ENCODE measurements around the gene DIAPH3.

DNA sequence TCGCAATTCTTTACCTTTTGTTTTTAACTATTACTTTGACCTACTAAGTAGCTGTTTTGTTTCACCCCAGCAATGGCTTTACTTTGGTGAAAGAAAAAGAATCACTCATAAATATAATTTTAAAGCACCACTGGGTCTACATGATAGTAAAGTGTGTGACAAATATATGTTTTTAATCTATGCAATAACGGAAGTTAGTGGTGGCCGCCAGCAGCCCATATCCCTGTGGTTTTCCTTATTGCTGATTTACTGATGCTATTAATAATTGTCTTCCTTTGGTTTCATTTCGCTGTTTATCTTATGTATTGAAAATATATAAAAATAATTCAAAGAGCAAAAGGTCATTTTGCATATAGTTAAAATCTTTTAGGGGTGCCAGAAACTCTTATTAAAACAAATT is 491.3 kb downstream of the DIAPH3 start:
- TF ChIP-seq, protein P1, sequence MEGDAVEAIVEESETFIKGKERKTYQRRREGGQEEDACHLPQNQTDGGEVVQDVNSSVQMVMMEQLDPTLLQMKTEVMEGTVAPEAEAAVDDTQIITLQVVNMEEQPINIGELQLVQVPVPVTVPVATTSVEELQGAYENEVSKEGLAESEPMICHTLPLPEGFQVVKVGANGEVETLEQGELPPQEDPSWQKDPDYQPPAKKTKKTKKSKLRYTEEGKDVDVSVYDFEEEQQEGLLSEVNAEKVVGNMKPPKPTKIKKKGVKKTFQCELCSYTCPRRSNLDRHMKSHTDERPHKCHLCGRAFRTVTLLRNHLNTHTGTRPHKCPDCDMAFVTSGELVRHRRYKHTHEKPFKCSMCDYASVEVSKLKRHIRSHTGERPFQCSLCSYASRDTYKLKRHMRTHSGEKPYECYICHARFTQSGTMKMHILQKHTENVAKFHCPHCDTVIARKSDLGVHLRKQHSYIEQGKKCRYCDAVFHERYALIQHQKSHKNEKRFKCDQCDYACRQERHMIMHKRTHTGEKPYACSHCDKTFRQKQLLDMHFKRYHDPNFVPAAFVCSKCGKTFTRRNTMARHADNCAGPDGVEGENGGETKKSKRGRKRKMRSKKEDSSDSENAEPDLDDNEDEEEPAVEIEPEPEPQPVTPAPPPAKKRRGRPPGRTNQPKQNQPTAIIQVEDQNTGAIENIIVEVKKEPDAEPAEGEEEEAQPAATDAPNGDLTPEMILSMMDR (IDR thresholded peaks at IDR 0.05), result no peak
- TF ChIP-seq POLR2A (IDR thresholded peaks at IDR 0.05), result no peak

All from lower leg skin (tissue), 3 donors.